Measurements from ENCODE around the gene DLGAP1.

DNA sequence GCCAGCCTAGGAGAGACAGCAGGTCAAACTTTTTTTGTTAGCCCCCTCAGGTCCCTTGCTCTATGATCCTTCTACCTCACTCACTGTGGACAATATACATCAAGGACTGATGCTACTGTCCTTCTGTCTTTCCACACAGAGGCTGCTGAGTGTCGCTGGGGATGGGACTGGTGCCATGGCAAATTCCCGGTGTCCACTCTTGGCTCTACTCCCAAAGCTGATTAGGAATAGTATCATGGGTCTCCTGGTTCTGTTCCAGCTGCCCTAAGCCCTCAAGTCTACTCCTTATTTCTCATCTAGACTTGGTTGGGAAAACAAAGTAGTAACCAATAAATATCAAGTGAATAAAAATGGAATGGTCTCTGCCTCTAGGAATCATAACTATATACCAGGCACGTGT lies 563.9 kb downstream of the DLGAP1 start:
- TF ChIP-seq YY1 (IDR thresholded peaks at IDR 0.05; ENCODE audit: low read depth, low read length) (no peak), TAF1 (IDR thresholded peaks at IDR 0.05; ENCODE audit: low read depth, low read length) (no peak), BCL11A (IDR thresholded peaks at IDR 0.05; ENCODE audit: low read depth in 2 of 2, low read length in 2 of 2) (no peak), EP300 (IDR thresholded peaks at IDR 0.05; ENCODE audit: borderline replicate concordance in 1 of 2, low read depth in 2 of 2, low read length in 2 of 2) (no peak), RAD21 (IDR thresholded peaks at IDR 0.05 in 1 of 2, conservative IDR thresholded peaks at IDR 0.05 in 1 of 2; ENCODE audit: low read depth in 2 of 2, low read length in 2 of 2) (no peak), TEAD4 (IDR thresholded peaks at IDR 0.05; ENCODE audit: low read depth, low read length) (no peak), GABPA (IDR thresholded peaks at IDR 0.05; ENCODE audit: borderline replicate concordance, insufficient read depth, low read length) (no peak), SIX5 (IDR thresholded peaks at IDR 0.05; ENCODE audit: low read depth, low read length) (no peak), ZNF274 (IDR thresholded peaks at IDR 0.05; ENCODE audit: borderline replicate concordance, extremely low read depth, low read length) (no peak), CEBPB (IDR thresholded peaks at IDR 0.05; ENCODE audit: low read depth, low read length) (no peak), MAX (IDR thresholded peaks at IDR 0.05) (no peak), JUND (IDR thresholded peaks at IDR 0.05; ENCODE audit: low read length) (no peak), HDAC6 (IDR thresholded peaks at IDR 0.05; ENCODE audit: low read depth, low read length) (no peak)
- TF ChIP-seq, protein P1, sequence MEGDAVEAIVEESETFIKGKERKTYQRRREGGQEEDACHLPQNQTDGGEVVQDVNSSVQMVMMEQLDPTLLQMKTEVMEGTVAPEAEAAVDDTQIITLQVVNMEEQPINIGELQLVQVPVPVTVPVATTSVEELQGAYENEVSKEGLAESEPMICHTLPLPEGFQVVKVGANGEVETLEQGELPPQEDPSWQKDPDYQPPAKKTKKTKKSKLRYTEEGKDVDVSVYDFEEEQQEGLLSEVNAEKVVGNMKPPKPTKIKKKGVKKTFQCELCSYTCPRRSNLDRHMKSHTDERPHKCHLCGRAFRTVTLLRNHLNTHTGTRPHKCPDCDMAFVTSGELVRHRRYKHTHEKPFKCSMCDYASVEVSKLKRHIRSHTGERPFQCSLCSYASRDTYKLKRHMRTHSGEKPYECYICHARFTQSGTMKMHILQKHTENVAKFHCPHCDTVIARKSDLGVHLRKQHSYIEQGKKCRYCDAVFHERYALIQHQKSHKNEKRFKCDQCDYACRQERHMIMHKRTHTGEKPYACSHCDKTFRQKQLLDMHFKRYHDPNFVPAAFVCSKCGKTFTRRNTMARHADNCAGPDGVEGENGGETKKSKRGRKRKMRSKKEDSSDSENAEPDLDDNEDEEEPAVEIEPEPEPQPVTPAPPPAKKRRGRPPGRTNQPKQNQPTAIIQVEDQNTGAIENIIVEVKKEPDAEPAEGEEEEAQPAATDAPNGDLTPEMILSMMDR (IDR thresholded peaks at IDR 0.05; ENCODE audit: control extremely low read depth in 1 of 3, insufficient read depth in 1 of 3, low read depth in 1 of 3, low read length in 3 of 3): no peak
